PC-9 (cell line): Measurements from ENCODE around the gene ABHD17A.

Experiments used
- CTCF ChIP-seq: fragments of 200-600 bp; sonication (generic); conservative IDR thresholded peaks from 2 replicates; pipeline ENCODE4 v1.6.1; 2017; ENCODE audit warnings: mixed run types, antibody characterized with exemption, mild to moderate bottlenecking, moderate library complexity
- EZH2 ChIP-seq: fragments of 200-600 bp; sonication (generic); IDR thresholded peaks from 2 replicates; pipeline ENCODE4 v1.8.0; 2017; ENCODE audit warnings: antibody characterized with exemption, low read depth

- TF ChIP-seq CTCF (no peak), EZH2 (no peak)
Measured at GRCh38 chr19:1883784-1884183, 1.5 kb downstream of the ABHD17A start.
